ENCODE results near the gene ZNF598.
A peak's percentile ranks its signal among the peaks of the same experiment; 100 is the strongest.
"Not testable (repeated sequence)": the region's sequence is repeated elsewhere in the genome, so short reads cannot be mapped to it uniquely, and the experiment has no call there.

The ZNF598 gene

GRCh38 chr16:1959269-1960039 is 50.2 kb downstream of the ZNF598 start, which contains the start of gene NDUFB10:
TSS of gene NDUFB10 (plus strand) at chr16:1959538. CDS start at chr16:1959625, 87 bp downstream.
- Histone ChIP-seq H3K27me3 (ENCODE audit: control insufficient read depth, insufficient read depth, low read length) (no peaks in the 10 kb centered on the region), H3K4me3 (ENCODE audit: low read depth, low read length) (peak within 1 kb of the TSS; percentile 93), H3K9me3 (ENCODE audit: control insufficient read depth, insufficient read depth, low read length) (no peaks in the 10 kb centered on the region), H3K9ac (ENCODE audit: low read depth, low read length) (peak within 1 kb of the TSS; percentile 88), H3K4me1 (ENCODE audit: control insufficient read depth, insufficient read depth, low read length) (peaks cover 4% of the 10 kb centered on the region), H3K36me3 (ENCODE audit: control insufficient read depth, insufficient read depth, low read length) (peaks cover 27% of the 10 kb centered on the region)

GRCh38 chr16:1958715-1959268 is 50.8 kb downstream of the ZNF598 start:
- H3K9ac ChIP-seq (ENCODE audit: low read depth, low read length): no peak overlapping the region
- no peaks in the 10 kb centered on the region for H3K27me3 ChIP-seq (ENCODE audit: control insufficient read depth, insufficient read depth, low read length)
- peak overlapping the region; percentile 93 for H3K4me3 ChIP-seq (ENCODE audit: low read depth, low read length)
- peaks cover 4% of the 10 kb centered on the region for H3K4me1 ChIP-seq (ENCODE audit: control insufficient read depth, insufficient read depth, low read length)
- no peaks in the 10 kb centered on the region for H3K9me3 ChIP-seq (ENCODE audit: control insufficient read depth, insufficient read depth, low read length)
- peaks cover 22% of the 10 kb centered on the region for H3K36me3 ChIP-seq (ENCODE audit: control insufficient read depth, insufficient read depth, low read length)

GRCh38 chr16:1958143-1958491 is 51.5 kb downstream of the ZNF598 start:
- not testable (repeated sequence) for H3K4me1 ChIP-seq (ENCODE audit: control insufficient read depth, insufficient read depth, low read length); H3K27me3 ChIP-seq (ENCODE audit: control insufficient read depth, insufficient read depth, low read length); H3K9ac ChIP-seq (ENCODE audit: low read depth, low read length); H3K9me3 ChIP-seq (ENCODE audit: control insufficient read depth, insufficient read depth, low read length); H3K4me3 ChIP-seq (ENCODE audit: low read depth, low read length)
- peaks cover 15% of the 10 kb centered on the region for H3K36me3 ChIP-seq (ENCODE audit: control insufficient read depth, insufficient read depth, low read length)

- H3K4me3 ChIP-seq (ENCODE audit: low read depth, low read length); H3K4me1 ChIP-seq (ENCODE audit: control insufficient read depth, insufficient read depth, low read length); H3K36me3 ChIP-seq (ENCODE audit: control insufficient read depth, insufficient read depth, low read length); H3K9me3 ChIP-seq (ENCODE audit: control insufficient read depth, insufficient read depth, low read length); H3K9ac ChIP-seq (ENCODE audit: low read depth, low read length); H3K27me3 ChIP-seq (ENCODE audit: control insufficient read depth, insufficient read depth, low read length): not testable (repeated sequence)
Observed at GRCh38 chr16:1957434-1958142, 52.0 kb downstream of the ZNF598 start.

- Histone ChIP-seq H3K9ac (ENCODE audit: low read depth, low read length) (no peak overlapping the region), H3K9me3 (ENCODE audit: control insufficient read depth, insufficient read depth, low read length) (no peaks in the 10 kb centered on the region), H3K4me3 (ENCODE audit: low read depth, low read length) (no peak overlapping the region), H3K36me3 (ENCODE audit: control insufficient read depth, insufficient read depth, low read length) (no peaks in the 10 kb centered on the region), H3K4me1 (ENCODE audit: control insufficient read depth, insufficient read depth, low read length) (peaks cover 2% of the 10 kb centered on the region), H3K27me3 (ENCODE audit: control insufficient read depth, insufficient read depth, low read length) (no peaks in the 10 kb centered on the region)
Observed at GRCh38 chr16:1953734-1954133, 55.9 kb downstream of the ZNF598 start.

- H3K9me3 ChIP-seq (ENCODE audit: control insufficient read depth, insufficient read depth, low read length): no peaks in the 10 kb centered on the region
- no peaks in the 10 kb centered on the region for H3K36me3 ChIP-seq (ENCODE audit: control insufficient read depth, insufficient read depth, low read length)
- no peak overlapping the region for H3K9ac ChIP-seq (ENCODE audit: low read depth, low read length)
- no peaks in the 10 kb centered on the region for H3K27me3 ChIP-seq (ENCODE audit: control insufficient read depth, insufficient read depth, low read length)
- H3K4me3 ChIP-seq (ENCODE audit: low read depth, low read length): no peak overlapping the region
- H3K4me1 ChIP-seq (ENCODE audit: control insufficient read depth, insufficient read depth, low read length): peaks cover 2% of the 10 kb centered on the region
Observed at GRCh38 chr16:1950559-1950958, 59.1 kb downstream of the ZNF598 start.

- Histone ChIP-seq H3K9me3 (ENCODE audit: control insufficient read depth, insufficient read depth, low read length) (no peaks in the 10 kb centered on the region), H3K4me3 (ENCODE audit: low read depth, low read length) (no peak overlapping the region), H3K27me3 (ENCODE audit: control insufficient read depth, insufficient read depth, low read length) (no peaks in the 10 kb centered on the region), H3K9ac (ENCODE audit: low read depth, low read length) (no peak overlapping the region), H3K36me3 (ENCODE audit: control insufficient read depth, insufficient read depth, low read length) (no peaks in the 10 kb centered on the region), H3K4me1 (ENCODE audit: control insufficient read depth, insufficient read depth, low read length) (peaks cover 2% of the 10 kb centered on the region)
Observed at GRCh38 chr16:1950047-1950446, 59.6 kb downstream of the ZNF598 start.

- Histone ChIP-seq H3K4me3 (ENCODE audit: low read depth, low read length) (no peak overlapping the region), H3K36me3 (ENCODE audit: control insufficient read depth, insufficient read depth, low read length) (no peaks in the 10 kb centered on the region), H3K4me1 (ENCODE audit: control insufficient read depth, insufficient read depth, low read length) (peaks cover 2% of the 10 kb centered on the region), H3K27me3 (ENCODE audit: control insufficient read depth, insufficient read depth, low read length) (no peaks in the 10 kb centered on the region), H3K9me3 (ENCODE audit: control insufficient read depth, insufficient read depth, low read length) (no peaks in the 10 kb centered on the region), H3K9ac (ENCODE audit: low read depth, low read length) (no peak overlapping the region)
Observed at GRCh38 chr16:1949507-1949906, 60.1 kb downstream of the ZNF598 start.
